Mesenchymal stem cell (in vitro differentiated cells and primary cell): ENCODE measurements around the gene BCL2.

Experiments
- DNase-seq: peaks from one replicate; pipeline ENCODE4 v3.0.0-alpha.2; 2013
- H2AFZ ChIP-seq: one replicate; pipeline ENCODE4 v1.6.1; 2013; ENCODE audit warnings: low read depth, mild to moderate bottlenecking, control low read depth, inconsistent platforms, low read length, moderate library complexity
- H2AK5ac ChIP-seq: 2 replicates; pipeline ENCODE4 v1.6.1; 2013; ENCODE audit warnings: low read length, moderate library complexity, mild to moderate bottlenecking, inconsistent platforms; ENCODE audit not compliant: severe bottlenecking
- H2BK120ac ChIP-seq: one replicate; pipeline ENCODE4 v1.6.1; 2013; ENCODE audit warnings: low read depth, mild to moderate bottlenecking, inconsistent platforms, low read length, moderate library complexity
- H2BK12ac ChIP-seq, 2 experiments: one replicate each; pipeline ENCODE4 v1.6.1; 2013; ENCODE audit warnings: inconsistent platforms in 2 of 2, low read length in 2 of 2, mild to moderate bottlenecking in 2 of 2, moderate library complexity in 2 of 2, control low read depth in 1 of 2
- H2BK15ac ChIP-seq: one replicate; pipeline ENCODE4 v1.6.1; 2013; ENCODE audit warnings: mild to moderate bottlenecking, low read depth, inconsistent platforms; ENCODE audit not compliant: poor library complexity, severe bottlenecking
- H2BK5ac ChIP-seq: 2 replicates; pipeline ENCODE4 v1.6.1; 2013; ENCODE audit warnings: low read depth, mild to moderate bottlenecking, low read length, control low read depth, inconsistent platforms; ENCODE audit not compliant: poor library complexity, severe bottlenecking
- H3K14ac ChIP-seq, 2 experiments: one replicate each; pipeline ENCODE4 v1.6.1; 2013; ENCODE audit warnings: inconsistent platforms in 2 of 2, low read length in 2 of 2, control low read depth in 1 of 2, mild to moderate bottlenecking in 1 of 2, moderate library complexity in 1 of 2
- H3K18ac ChIP-seq, 2 experiments: one replicate each; pipeline ENCODE4 v1.6.1; 2013; ENCODE audit warnings: inconsistent platforms in 2 of 2, low read length in 2 of 2, control low read depth in 1 of 2, low read depth in 1 of 2, mild to moderate bottlenecking in 1 of 2
- H3K23ac ChIP-seq, 2 experiments: one replicate each; pipeline ENCODE4 v1.6.1; 2013; ENCODE audit warnings: inconsistent platforms in 2 of 2, low read length in 2 of 2, mild to moderate bottlenecking in 2 of 2, moderate library complexity in 2 of 2, control low read depth in 1 of 2
- H3K27ac ChIP-seq: 2 replicates; pipeline ENCODE4 v1.5.1; 2013; ENCODE audit warnings: mild to moderate bottlenecking, moderate library complexity, low read length, control low read depth, inconsistent platforms; ENCODE audit not compliant: poor library complexity, severe bottlenecking
- H3K27me3 ChIP-seq, 2 experiments: 2 replicates each; pipeline versions ENCODE4 v1.6.1 to v1.7.0; 2013; ENCODE audit warnings: low read length in 2 of 2, mild to moderate bottlenecking in 2 of 2, moderate library complexity in 2 of 2, control low read depth in 1 of 2, inconsistent platforms in 1 of 2; ENCODE audit not compliant: control insufficient read depth in 1 of 2, insufficient read depth in 1 of 2
- H3K36me3 ChIP-seq, 2 experiments: 2 replicates each; pipeline versions ENCODE4 v1.6.1 to v1.7.0; 2013; ENCODE audit warnings: low read length in 2 of 2, control low read depth in 1 of 2, inconsistent platforms in 1 of 2, low read depth in 1 of 2, mild to moderate bottlenecking in 1 of 2; ENCODE audit not compliant: insufficient read depth in 2 of 2, control insufficient read depth in 1 of 2
- H3K4ac ChIP-seq, 2 experiments: one replicate each; pipeline ENCODE4 v1.6.1; 2013; ENCODE audit warnings: inconsistent platforms in 2 of 2, low read length in 2 of 2, mild to moderate bottlenecking in 2 of 2, moderate library complexity in 2 of 2, control low read depth in 1 of 2, low read depth in 1 of 2
- H3K4me1 ChIP-seq: 2 replicates; pipeline ENCODE4 v1.6.1; 2013; ENCODE audit warnings: low read depth, low read length, control low read depth; ENCODE audit not compliant: control insufficient read depth, insufficient read depth
- H3K4me2 ChIP-seq: 2 replicates; pipeline ENCODE4 v1.6.1; 2013; ENCODE audit warnings: low read length, mild to moderate bottlenecking, inconsistent platforms; ENCODE audit not compliant: poor library complexity, severe bottlenecking
- H3K4me3 ChIP-seq, 2 experiments: 2 replicates each; pipeline versions ENCODE4 v1.5.1 to v1.7.0; 2013; ENCODE audit warnings: low read length in 2 of 2, mild to moderate bottlenecking in 2 of 2, control low read depth in 1 of 2, low read depth in 1 of 2; ENCODE audit not compliant: insufficient read depth in 1 of 2
- H3K79me1 ChIP-seq: replicated peaks from 2 replicates; pipeline ENCODE4 v1.6.1; 2013; ENCODE audit warnings: mild to moderate bottlenecking, control low read depth, low read length, inconsistent platforms; ENCODE audit not compliant: poor library complexity, severe bottlenecking
- H3K9ac ChIP-seq: 2 replicates; pipeline ENCODE4 v1.7.0; 2013; ENCODE audit warnings: mild to moderate bottlenecking, low read length, moderate library complexity
- H3K9me3 ChIP-seq: 2 replicates; pipeline ENCODE4 v1.7.0; 2013; ENCODE audit warnings: mild to moderate bottlenecking, low read length; ENCODE audit not compliant: control insufficient read depth
- H4K8ac ChIP-seq: one replicate; pipeline ENCODE4 v1.6.1; 2013; ENCODE audit warnings: inconsistent platforms, mild to moderate bottlenecking, low read length, moderate library complexity
- H4K91ac ChIP-seq: one replicate; pipeline ENCODE4 v1.6.1; 2013; ENCODE audit warnings: mild to moderate bottlenecking, low read length, inconsistent platforms
- WGBS: methylation state at CpG from one replicate; pipeline ENCODE4 v1.1.7; 2013; ENCODE audit warnings: mixed read lengths; 5-methylcytosine and 5-hydroxymethylcytosine counted together

The BCL2 gene

GRCh38 chr18:63286926-63287325 is 32.6 kb downstream of the BCL2 start:
- no peak overlapping the region for H3K9ac ChIP-seq
- H4K91ac ChIP-seq: no peak overlapping the region
- H3K18ac ChIP-seq: no peak overlapping the region
- no peak overlapping the region for H2BK120ac ChIP-seq
- H2BK5ac ChIP-seq: no peak overlapping the region
- peaks cover 7% of the 10 kb centered on the region for H3K79me1 ChIP-seq
- H3K36me3 ChIP-seq: no peaks in the 10 kb centered on the region
- no peak overlapping the region for H2AK5ac ChIP-seq
- no peak overlapping the region for H3K4me3 ChIP-seq
- no peaks in the 10 kb centered on the region for H3K27me3 ChIP-seq
- H3K27ac ChIP-seq: no peak overlapping the region
- no peak overlapping the region for H3K23ac ChIP-seq
- DNase-seq: no peak
- no peaks in the 10 kb centered on the region for H3K9me3 ChIP-seq
- no peak overlapping the region for H4K8ac ChIP-seq
- H2BK15ac ChIP-seq: no peak overlapping the region
- 88% methylated on average over 4 of the region's 4 CpGs for WGBS
- H3K14ac ChIP-seq: no peak overlapping the region
- no peak overlapping the region for H2BK12ac ChIP-seq
- no peak overlapping the region for H3K4me2 ChIP-seq
- no peak overlapping the region for H2AFZ ChIP-seq
- no peak overlapping the region for H3K4ac ChIP-seq
- H3K4me1 ChIP-seq: no peaks in the 10 kb centered on the region

- Histone ChIP-seq H3K36me3 (no peaks in the 10 kb centered on the region), H3K18ac (no peak overlapping the region), H2AK5ac (no peak overlapping the region), H3K9ac (no peak overlapping the region), H3K14ac (peak overlapping the region in 1 of 2 experiments; percentile 18), H3K4me3 (no peak overlapping the region), H2BK15ac (no peak overlapping the region), H3K4me1 (no peaks in the 10 kb centered on the region), H4K91ac (no peak overlapping the region), H3K4me2 (no peak overlapping the region), H3K27me3 (no peaks in the 10 kb centered on the region), H2BK12ac (no peak overlapping the region), H3K4ac (no peak overlapping the region), H3K27ac (no peak overlapping the region), H3K23ac (no peak overlapping the region), H2BK5ac (no peak overlapping the region), H2BK120ac (no peak overlapping the region), H4K8ac (no peak overlapping the region), H2AFZ (no peak overlapping the region), H3K9me3 (no peaks in the 10 kb centered on the region), H3K79me1 (peaks cover 7% of the 10 kb centered on the region)
- WGBS: 93% methylated on average over 14 of the region's 14 CpGs
- DNase-seq: no peak
Measured at GRCh38 chr18:63284827-63285733, 34.5 kb downstream of the BCL2 start.

- Histone ChIP-seq H3K4me2 (no peak overlapping the region), H3K4me1 (no peaks in the 10 kb centered on the region), H3K23ac (no peak overlapping the region), H2BK120ac (no peak overlapping the region), H3K18ac (no peak overlapping the region), H2AFZ (no peak overlapping the region), H3K4me3 (no peak overlapping the region), H4K91ac (no peak overlapping the region), H3K4ac (no peak overlapping the region), H3K9me3 (no peaks in the 10 kb centered on the region), H3K14ac (no peak overlapping the region), H3K27ac (no peak overlapping the region), H3K36me3 (no peaks in the 10 kb centered on the region), H4K8ac (no peak overlapping the region), H3K9ac (no peak overlapping the region), H2BK15ac (no peak overlapping the region), H3K79me1 (peaks cover 7% of the 10 kb centered on the region), H2BK12ac (no peak overlapping the region), H2BK5ac (no peak overlapping the region), H2AK5ac (no peak overlapping the region), H3K27me3 (no peaks in the 10 kb centered on the region)
- WGBS: 94% methylated on average over 4 of the region's 5 CpGs
- no peak for DNase-seq
Measured at GRCh38 chr18:63284173-63284799, 35.3 kb downstream of the BCL2 start.

- Histone ChIP-seq H3K4me3 (no peak overlapping the region), H3K36me3 (no peaks in the 10 kb centered on the region), H3K4me2 (no peak overlapping the region), H3K4ac (no peak overlapping the region), H3K4me1 (no peaks in the 10 kb centered on the region), H2BK5ac (no peak overlapping the region), H3K14ac (no peak overlapping the region), H3K18ac (peak overlapping the region in 1 of 2 experiments; percentile 8), H2AK5ac (no peak overlapping the region), H3K27ac (no peak overlapping the region), H3K27me3 (no peaks in the 10 kb centered on the region), H2BK120ac (no peak overlapping the region), H3K23ac (no peak overlapping the region), H3K79me1 (peaks cover 7% of the 10 kb centered on the region), H2BK15ac (no peak overlapping the region), H2AFZ (no peak overlapping the region), H4K91ac (no peak overlapping the region), H2BK12ac (no peak overlapping the region), H3K9me3 (no peaks in the 10 kb centered on the region), H3K9ac (no peak overlapping the region), H4K8ac (no peak overlapping the region)
- WGBS: 73% methylated on average over 15 of the region's 16 CpGs
- DNase-seq: no peak
Measured at GRCh38 chr18:63283305-63284094, 36.1 kb downstream of the BCL2 start.
